Left ventricle myocardium superior (tissue), 1 donor: Measurements from ENCODE around the gene TRMT2A. TPM values are rescaled to one million over a fixed set of nuclear protein-coding genes. Genes with fewer than 3 reads are reported as not detected.
"Not testable (repeated sequence)": the region's sequence is repeated elsewhere in the genome, so short reads cannot be mapped to it uniquely, and the experiment has no call there.

ENCODE experiments used
- ATAC-seq: fragments of 200-7000 bp; cut with Tn5 transposase; one replicate; pipeline ENCODE4 v1.9.1; 2020; ENCODE audit warnings: mild to moderate bottlenecking, moderate library complexity
- DNase-seq: peaks from one replicate; pipeline ENCODE4 v3.0.0-alpha.2; 2020
- intact Hi-C: fragments of 100-400 bp; cut with micrococcal nuclease; formaldehyde crosslinking; loops from one replicate; pipeline ENCODE4 v1.11.0; 2022
- total RNA-seq: library from RNA; stranded (reverse); fragmentation: NEBNext Ultra II Directional; extraction: Animal tissue kit (Norgen Biotek cat#: 25700); gene quantifications from one replicate; pipeline ENCODE4 v1.2.1, GENCODE V29; 2021
- donor health status: DM: no; HTN: yes; CAD: no; lungs with severe emphysema.

The TRMT2A gene
- total RNA-seq, 1 donor from 2014 or later, result 28.5 TPM

DNA sequence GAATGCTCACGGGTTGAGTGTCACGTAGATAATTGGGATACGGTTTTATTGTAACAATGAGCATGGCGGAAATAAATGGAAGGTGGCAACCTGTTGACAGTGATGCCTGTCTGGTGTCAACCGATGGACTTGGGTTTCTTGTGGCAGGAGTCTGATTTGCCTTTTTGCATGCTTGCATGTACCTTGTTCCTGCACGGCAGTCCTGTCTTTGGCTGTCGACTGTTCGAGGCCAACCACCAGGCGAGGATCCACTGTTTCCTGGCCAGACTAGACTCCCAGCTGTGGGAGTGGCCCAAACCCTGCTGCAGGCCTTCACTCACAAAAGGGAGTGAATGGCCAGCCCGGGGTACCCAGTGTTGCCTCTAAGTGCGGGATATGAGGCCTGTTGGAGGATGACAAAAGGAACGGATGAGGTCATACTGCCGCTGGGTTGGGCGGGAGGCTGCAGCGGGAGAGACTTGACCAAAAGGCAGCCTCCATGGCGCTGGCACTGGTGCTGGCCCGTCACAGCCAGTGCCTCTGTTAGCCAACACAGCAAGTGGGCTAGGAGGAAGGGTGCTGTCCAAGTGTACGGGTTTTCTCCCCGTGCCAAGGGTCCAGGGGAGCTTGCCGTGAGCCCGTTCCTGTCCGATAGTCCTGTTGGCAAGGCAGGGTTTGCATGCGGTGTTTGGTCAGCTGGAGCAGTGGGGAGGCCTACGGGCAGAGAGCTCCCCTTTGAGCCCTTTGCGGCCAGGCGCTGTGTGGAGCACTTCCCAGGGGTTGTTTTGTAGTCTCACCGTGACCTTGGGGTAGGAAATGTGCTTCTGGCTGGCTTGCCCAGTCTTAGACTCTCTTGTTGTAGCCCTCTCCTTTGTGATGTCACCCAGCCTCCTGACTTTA lies 36.0 kb downstream of the TRMT2A start:
- DNase-seq (peak; percentile 46), ATAC-seq (no peak)
- intact Hi-C loops, result no loop called here

GRCh38 chr22:20080445-20080775 lies 36.6 kb downstream of the TRMT2A start:
- intact Hi-C loops, result no loop called here
- DNase-seq, result peak; percentile 84
- ATAC-seq, result peak; percentile 60

- DNase-seq, result peak; percentile 97
- intact Hi-C loops, result no loop called here
- peak; percentile 96 for ATAC-seq
These were observed 37.1 kb downstream of the TRMT2A start, which contains the start of gene DGCR8 for GRCh38 chr22:20079745-20080444. Gene DGCR8, plus strand, starts transcription at chr22:20080241. Its CDS starts 5,723 bp downstream, at chr22:20085964.

- no peak for ATAC-seq
- no peak for DNase-seq
- intact Hi-C loops, result no loop called here
These were observed 40.3 kb downstream of the TRMT2A start for GRCh38 chr22:20076627-20077172.

- ATAC-seq, result no peak
- intact Hi-C loops, result no loop called here
These were observed 45.5 kb downstream of the TRMT2A start for GRCh38 chr22:20071524-20071972.

DNA sequence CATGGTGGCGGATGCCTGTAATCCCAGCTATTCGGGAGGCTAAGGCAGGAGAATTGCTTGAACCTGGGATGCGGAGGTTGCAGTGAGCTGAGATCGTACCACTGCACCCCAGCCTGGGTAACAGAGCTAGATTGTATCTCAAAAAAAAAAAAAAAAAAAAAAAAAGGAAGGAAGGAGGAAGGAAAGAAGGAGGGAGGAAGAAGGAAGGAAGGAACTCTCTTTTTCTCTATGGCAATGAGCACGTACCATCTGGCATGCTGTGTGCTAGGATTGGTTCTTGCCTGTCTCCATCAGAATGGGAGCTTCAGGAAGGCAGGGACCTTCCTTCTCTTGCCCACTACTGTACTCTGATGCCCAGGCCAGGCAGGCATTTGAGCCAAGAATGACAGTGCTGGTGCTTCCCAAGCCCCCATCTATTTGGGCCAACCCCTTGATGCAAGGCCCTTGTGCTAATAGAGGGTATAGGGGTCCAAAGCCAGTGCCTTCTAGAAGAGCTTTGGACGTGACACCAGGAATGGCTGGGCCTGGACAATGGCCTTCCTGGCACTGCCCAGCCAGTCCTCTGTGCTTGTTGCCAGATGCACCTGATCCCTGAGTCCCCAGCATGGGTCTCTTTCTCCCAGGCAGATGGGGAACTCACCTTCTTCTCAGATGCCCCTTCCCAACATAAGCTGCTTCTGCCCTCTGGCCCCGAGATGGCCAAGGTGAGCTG lies 47.5 kb downstream of the TRMT2A start:
- no peak for ATAC-seq
- DNase-seq, result no peak
- intact Hi-C loops, result no loop called here

More at GRCh38 chr22:20071524-20071972, 45.5 kb downstream of the TRMT2A start:
- DNase-seq, result no peak

DNA sequence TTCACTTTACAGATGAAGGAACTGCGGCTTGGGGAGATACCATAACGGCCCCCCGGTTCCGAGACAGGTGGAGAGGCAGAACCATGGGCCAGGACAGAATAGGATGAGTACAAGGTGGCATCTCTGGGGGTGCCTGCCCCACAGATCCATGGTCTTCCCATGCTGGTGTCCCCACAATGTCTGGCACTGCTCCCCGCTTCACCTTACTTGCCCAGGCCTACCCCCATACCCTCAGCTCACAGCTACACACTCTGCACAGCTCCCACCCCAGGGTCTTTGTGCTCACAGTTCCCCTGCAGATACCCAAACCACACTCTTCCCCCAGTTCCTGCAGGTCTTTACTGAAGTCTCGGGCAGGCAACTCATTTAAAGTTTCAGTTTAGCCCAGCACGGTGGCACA lies 48.4 kb downstream of the TRMT2A start:
- intact Hi-C loops, result no loop called here
- ATAC-seq, result no peak
- no peak for DNase-seq

- intact Hi-C loops, DNase-seq, ATAC-seq: not testable (repeated sequence)
These were observed 49.7 kb downstream of the TRMT2A start for GRCh38 chr22:20067384-20067682.

DNA sequence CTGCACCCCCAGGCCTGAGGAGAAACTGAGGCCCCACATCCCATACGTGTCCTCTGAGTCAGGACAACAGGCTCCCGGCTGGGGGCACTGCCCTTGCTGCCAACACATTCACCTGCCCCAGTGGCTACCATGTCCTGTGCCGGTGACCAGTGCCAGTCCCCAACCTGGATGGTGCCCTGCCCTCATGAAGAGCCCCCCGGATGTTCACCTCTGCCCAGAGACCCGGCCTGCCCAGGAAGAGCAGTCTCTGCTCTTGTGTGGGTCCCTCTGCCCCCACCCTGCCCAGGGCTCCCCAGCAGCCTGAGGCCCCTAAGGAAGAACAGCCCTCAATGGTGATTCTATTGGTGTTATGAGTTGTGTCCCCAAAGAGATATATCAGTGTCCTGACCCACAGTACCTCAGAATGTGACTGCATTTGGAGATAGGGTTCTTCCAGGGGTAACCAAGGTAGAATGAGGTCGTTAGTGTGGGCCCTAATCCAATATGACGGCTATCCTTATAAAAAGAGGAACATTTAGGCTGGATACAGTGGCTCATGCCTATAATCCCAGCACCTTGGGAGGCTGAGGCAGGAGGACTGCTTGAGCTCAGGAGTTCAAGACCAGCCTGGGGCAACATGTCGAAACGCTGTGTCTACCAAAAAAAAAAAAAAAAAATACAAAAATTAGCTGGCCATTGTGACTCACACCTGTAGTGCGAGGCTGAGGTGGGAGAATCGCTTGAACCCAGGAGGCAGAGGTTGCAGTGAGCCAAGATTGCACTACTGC lies 50.2 kb downstream of the TRMT2A start:
- intact Hi-C loops, result no loop called here
- ATAC-seq, result no peak
- DNase-seq, result no peak

DNA sequence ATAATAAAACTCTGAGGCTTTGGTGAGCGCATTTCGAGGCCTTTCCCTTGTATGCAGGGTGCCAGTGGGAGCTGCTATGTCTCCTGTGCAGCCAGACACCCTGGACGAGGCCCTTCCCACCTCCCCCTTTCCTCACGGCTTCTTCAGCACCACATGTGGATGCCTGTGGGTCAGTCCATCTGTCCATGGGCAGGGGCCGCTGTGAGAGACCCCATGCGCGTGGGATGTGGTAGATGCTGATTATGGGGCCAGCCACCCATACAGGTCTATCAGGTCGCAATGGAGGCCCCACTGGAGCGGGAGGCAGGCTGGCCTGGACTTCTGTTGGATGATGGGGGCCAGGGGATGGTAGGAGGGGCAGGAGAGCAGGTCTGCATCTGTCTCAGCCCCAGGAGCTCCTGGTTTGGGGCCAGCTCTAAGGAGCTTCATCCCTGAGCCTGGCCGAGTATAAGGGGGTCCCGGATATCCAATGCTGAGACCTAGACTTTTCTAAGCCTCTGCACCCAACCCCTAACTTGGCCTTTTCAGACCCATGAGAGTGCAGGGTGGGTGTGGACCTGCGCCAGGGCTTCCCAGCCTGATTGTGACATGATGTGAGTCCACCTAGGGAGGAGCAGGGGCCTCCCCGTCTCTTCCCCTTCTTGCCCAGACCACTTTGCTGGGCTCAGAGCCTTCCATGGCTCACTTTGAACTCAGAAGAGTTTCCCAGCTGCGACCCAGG lies 51.0 kb downstream of the TRMT2A start:
- ATAC-seq (no peak), DNase-seq (no peak)
- intact Hi-C loops, result no loop called here

DNA sequence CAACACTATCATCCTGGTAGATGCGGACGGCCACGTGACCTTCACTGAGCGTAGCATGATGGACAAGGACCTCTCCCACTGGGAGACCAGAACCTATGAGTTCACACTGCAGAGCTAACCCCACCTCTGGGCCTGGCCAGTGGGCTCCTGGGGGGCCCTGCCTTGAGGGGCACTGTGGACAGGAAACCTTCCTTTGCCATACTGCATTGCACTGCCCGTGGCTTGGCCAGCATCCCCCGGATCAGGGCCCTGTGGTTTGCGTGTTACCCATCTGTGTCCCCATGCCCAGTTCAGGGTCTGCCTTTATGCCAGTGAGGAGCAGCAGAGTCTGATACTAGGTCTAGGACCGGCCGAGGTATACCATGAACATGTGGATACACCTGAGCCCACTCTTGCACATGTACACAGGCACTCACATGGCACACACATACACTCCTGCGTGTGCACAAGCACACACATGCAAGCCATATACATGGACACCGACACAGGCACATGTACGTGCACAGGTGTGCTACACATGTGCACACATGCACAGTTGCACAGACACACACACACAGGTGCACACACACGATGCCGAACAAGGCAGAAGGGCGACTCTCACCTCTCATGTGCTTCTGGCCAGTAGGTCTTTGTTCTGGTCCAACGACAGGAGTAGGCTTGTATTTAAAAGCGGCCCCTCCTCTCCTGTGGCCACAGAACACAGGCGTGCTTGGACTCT lies 52.3 kb downstream of the TRMT2A start:
- DNase-seq, result no peak
- intact Hi-C loops, result no loop called here

DNA sequence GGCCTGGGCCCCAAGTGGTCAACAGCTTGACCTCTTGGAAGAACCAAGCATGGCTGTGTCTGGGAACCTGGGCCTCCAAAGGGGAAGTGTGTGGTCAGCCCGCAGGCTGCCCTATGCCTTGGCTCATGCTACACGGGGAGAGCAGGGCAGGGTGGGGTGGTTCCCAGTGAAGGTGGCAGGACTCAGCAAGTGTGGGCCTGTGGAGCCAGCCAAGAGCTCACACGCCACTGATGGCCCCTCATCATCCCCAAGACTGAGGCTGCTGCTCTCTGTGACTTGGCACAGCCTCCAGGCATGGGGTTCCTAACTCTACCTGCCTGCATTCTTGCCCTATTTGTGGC lies 52.9 kb downstream of the TRMT2A start:
- intact Hi-C loops, result no loop called here
- no peak for DNase-seq
- no peak for ATAC-seq

More for the DNA sequence above, 52.3 kb downstream of the TRMT2A start:
- ATAC-seq, result no peak

GRCh38 chr22:20063271-20064139 lies 53.5 kb downstream of the TRMT2A start:
- DNase-seq (no peak), ATAC-seq (peak; percentile 2)
- intact Hi-C loops, result no loop called here

- intact Hi-C loops, result no loop called here
- ATAC-seq (no peak), DNase-seq (no peak)
These were observed 54.3 kb downstream of the TRMT2A start for GRCh38 chr22:20062766-20063083.

DNA sequence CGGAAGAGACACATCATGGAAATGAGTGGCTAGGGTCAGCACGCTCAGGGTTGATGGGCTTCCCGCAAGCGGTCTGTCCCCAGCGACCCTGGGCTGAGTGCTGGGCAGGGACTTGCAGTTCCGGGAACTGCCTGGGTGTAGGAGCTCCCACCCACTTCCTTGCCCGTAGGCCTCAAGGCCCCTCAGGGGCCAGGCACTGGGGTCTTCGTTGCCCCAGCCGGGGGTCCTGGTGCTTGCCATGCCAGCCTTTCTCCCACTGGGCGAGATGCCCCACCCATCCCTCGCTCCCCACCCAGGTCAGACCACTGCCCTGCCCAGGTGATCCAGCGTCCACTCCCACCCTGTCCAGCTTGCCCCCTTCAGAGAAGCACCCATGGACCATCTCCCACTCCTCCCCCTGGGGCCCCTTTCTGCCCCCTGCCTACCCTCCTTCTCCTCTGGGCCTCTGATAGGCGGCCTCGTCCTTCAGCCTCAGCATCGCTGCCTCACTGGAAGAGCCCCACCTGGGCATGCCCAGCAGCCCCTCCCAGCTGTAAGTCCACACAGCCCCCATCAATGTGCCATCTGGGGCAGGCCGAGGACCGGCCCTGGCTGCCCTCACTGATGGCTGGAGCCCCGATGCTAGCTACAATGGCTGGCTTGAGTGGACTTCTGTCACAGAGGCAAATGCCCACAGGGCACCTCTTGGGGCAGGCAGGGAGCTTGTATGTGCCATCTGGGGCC lies 54.8 kb downstream of the TRMT2A start:
- DNase-seq (no peak), ATAC-seq (no peak)
- intact Hi-C loops, result no loop called here
